OCI-LY3 (cell line): ENCODE results near the gene OXLD1.
"Not testable (repeated sequence)": the region's sequence is repeated elsewhere in the genome, so short reads cannot be mapped to it uniquely, and the experiment has no call there.

ENCODE experiments used
- EZH2phosphoT487 ChIP-seq: fragments of 200-600 bp; shearing (Covaris generic); IDR thresholded peaks from 2 replicates; pipeline ENCODE4 v1.6.1; 2018; ENCODE audit warnings: antibody characterized with exemption, mixed run types, low read depth
- TF ChIP-seq, protein P1 (sequence below): fragments of 200-600, 300-600 bp; sonication (generic); IDR thresholded peaks from 2 replicates; pipeline ENCODE4 v1.5.1; 2014; ENCODE audit warnings: antibody characterized with exemption, low read length, low read depth

DNA sequence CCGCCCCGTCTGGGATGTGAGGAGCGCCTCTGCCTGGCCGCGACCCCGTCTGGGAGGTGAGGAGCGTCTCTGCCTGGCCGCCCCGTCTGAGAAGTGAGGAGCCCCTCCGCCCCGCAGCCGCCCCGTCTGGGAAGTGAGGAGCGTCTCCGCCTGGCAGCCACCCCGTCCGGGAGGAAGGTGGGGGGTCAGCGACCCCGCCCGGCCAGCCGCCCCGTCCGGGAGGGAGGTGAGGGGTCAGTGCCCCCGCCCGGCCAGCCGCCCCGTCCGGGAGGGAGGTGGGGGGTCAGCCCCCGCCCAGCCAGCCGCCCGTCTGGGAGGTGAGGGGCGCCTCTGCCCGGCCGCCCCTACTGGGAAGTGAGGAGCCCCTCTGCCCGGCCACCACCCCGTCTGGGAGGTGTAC is 48.1 kb downstream of the OXLD1 start:
- TF ChIP-seq, protein P1, sequence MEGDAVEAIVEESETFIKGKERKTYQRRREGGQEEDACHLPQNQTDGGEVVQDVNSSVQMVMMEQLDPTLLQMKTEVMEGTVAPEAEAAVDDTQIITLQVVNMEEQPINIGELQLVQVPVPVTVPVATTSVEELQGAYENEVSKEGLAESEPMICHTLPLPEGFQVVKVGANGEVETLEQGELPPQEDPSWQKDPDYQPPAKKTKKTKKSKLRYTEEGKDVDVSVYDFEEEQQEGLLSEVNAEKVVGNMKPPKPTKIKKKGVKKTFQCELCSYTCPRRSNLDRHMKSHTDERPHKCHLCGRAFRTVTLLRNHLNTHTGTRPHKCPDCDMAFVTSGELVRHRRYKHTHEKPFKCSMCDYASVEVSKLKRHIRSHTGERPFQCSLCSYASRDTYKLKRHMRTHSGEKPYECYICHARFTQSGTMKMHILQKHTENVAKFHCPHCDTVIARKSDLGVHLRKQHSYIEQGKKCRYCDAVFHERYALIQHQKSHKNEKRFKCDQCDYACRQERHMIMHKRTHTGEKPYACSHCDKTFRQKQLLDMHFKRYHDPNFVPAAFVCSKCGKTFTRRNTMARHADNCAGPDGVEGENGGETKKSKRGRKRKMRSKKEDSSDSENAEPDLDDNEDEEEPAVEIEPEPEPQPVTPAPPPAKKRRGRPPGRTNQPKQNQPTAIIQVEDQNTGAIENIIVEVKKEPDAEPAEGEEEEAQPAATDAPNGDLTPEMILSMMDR: not testable (repeated sequence)
- not testable (repeated sequence) for TF ChIP-seq EZH2phosphoT487
